Thyroid gland (tissue), 4 donors: Measurements from ENCODE around the gene LRRC37A3.

ENCODE experiments used
- POLR2A ChIP-seq, 2 donors: fragments of 450-650 bp; IDR thresholded peaks; one replicate each; pipeline ENCODE4 v1.6.1; 2017; ENCODE audit warnings: antibody characterized with exemption in 2 of 2, mild to moderate bottlenecking in 2 of 2, moderate library complexity in 1 of 2
- TF ChIP-seq, protein P1 (sequence below), 6 experiments: fragments of 200-600 bp in 3 of 6; fragments of 450-650 bp in 3 of 6; sonication (generic) in 3 of 6; IDR thresholded peaks; one replicate each; pipeline ENCODE4 v1.5.1; 2016 to 2019; ENCODE audit warnings: antibody characterized with exemption in 6 of 6, mild to moderate bottlenecking in 2 of 6, inconsistent platforms in 1 of 6, moderate library complexity in 1 of 6

DNA sequence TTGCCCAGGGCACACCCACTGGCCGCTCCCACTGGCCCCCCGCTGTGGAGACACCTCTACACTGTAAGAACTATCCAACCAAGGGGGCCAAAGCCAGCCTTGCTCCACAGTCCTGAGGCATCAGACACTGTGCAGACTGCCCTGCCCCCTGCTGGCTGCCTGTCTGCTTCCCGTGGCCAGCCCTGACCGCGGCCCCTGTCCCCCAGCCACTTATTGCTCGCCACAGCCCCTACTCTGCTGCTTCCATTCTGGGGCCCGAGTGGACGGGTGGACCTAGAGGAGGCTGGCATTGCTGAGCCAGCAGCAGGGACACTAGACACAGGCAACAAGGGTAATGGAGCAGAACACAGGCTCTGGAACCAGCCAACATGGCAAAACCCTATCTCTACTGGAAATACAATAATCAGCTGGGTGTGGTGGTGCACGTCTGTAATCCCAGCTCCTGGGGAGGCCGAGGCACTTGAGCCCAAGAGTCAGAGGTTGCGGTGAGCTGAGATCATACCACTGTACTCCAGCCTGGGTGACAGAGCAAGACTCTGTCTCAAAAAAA is 19.7 kb upstream of the LRRC37A3 start:
- no peak for TF ChIP-seq POLR2A (IDR thresholded peaks at IDR 0.05)
- TF ChIP-seq, protein P1, sequence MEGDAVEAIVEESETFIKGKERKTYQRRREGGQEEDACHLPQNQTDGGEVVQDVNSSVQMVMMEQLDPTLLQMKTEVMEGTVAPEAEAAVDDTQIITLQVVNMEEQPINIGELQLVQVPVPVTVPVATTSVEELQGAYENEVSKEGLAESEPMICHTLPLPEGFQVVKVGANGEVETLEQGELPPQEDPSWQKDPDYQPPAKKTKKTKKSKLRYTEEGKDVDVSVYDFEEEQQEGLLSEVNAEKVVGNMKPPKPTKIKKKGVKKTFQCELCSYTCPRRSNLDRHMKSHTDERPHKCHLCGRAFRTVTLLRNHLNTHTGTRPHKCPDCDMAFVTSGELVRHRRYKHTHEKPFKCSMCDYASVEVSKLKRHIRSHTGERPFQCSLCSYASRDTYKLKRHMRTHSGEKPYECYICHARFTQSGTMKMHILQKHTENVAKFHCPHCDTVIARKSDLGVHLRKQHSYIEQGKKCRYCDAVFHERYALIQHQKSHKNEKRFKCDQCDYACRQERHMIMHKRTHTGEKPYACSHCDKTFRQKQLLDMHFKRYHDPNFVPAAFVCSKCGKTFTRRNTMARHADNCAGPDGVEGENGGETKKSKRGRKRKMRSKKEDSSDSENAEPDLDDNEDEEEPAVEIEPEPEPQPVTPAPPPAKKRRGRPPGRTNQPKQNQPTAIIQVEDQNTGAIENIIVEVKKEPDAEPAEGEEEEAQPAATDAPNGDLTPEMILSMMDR (IDR thresholded peaks at IDR 0.05) = peak in 3 of 6 experiments; percentile 21 to 44 (median 42)
